CD4-positive, alpha-beta T cell (primary cell): Measurements from ENCODE around the gene EPHA4. TPM values are rescaled to one million over a fixed set of nuclear protein-coding genes. Genes with fewer than 3 reads are reported as not detected.
A peak's percentile ranks its signal among the peaks of the same experiment; 100 is the strongest.

Experiments used
- ATAC-seq: fragments of 200-7000 bp; cut with Tn5 transposase; one replicate; pipeline ENCODE4 v1.10.0; 2022; ENCODE audit warnings: mild to moderate bottlenecking; ENCODE audit not compliant: poor library complexity
- CTCF ChIA-PET: fragments of 350-600 bp; sonication (Branson Sonifier 250); formaldehyde crosslinking; loops from one replicate; lab custom pipeline; 2021; ENCODE audit warnings: antibody characterized with exemption, inconsistent platforms; lab: Charles Lee
- POLR2A ChIA-PET: fragments of 350-600 bp; sonication (Branson Sonifier 250); formaldehyde crosslinking; loops from one replicate; lab custom pipeline; 2021; ENCODE audit warnings: antibody characterized with exemption, inconsistent platforms; lab: Charles Lee
- DNase-seq, 14 experiments: peaks; one replicate each; pipeline ENCODE4 v3.0.0-alpha.2; 2013 to 2020; ENCODE audit warnings: mixed read lengths in 2 of 14
- H3K27ac ChIP-seq, 2 donors: one replicate each; pipeline versions ENCODE4 v1.5.1 to v1.7.0; 2013; ENCODE audit warnings: low read length in 2 of 2, low read depth in 1 of 2, mild to moderate bottlenecking in 1 of 2
- H3K27me3 ChIP-seq, 2 experiments: 1 replicate in 1 of 2; 2 replicates in 1 of 2; pipeline versions ENCODE4 v1.6.1 to v1.7.0; 2013; ENCODE audit warnings: low read length in 2 of 2, control low read depth in 1 of 2, mild to moderate bottlenecking in 1 of 2, moderate library complexity in 1 of 2; ENCODE audit not compliant: insufficient read depth in 2 of 2, control insufficient read depth in 1 of 2
- H3K36me3 ChIP-seq: one replicate; pipeline ENCODE4 v1.6.1; 2013; ENCODE audit warnings: low read length, control low read depth; ENCODE audit not compliant: insufficient read depth
- H3K4me1 ChIP-seq: one replicate; pipeline ENCODE4 v1.6.1; 2013; ENCODE audit warnings: low read length, control low read depth; ENCODE audit not compliant: insufficient read depth
- H3K4me3 ChIP-seq: one replicate; pipeline ENCODE4 v1.5.1; 2013; ENCODE audit warnings: mild to moderate bottlenecking, low read length, moderate library complexity
- H3K9me3 ChIP-seq, 2 experiments: 1 replicate in 1 of 2; 2 replicates in 1 of 2; pipeline versions ENCODE4 v1.6.1 to v1.7.0; 2013; ENCODE audit warnings: low read length in 2 of 2, mild to moderate bottlenecking in 2 of 2, control low read depth in 1 of 2, moderate library complexity in 1 of 2; ENCODE audit not compliant: control insufficient read depth in 1 of 2, insufficient read depth in 1 of 2
- H3K27ac Mint-ChIP-seq: one replicate; pipeline ENCODE4 v1.8.0; 2020; ENCODE audit warnings: mixed read lengths
- H3K27me3 Mint-ChIP-seq: one replicate; pipeline ENCODE4 v1.8.0; 2021; ENCODE audit warnings: mixed read lengths
- H3K36me3 Mint-ChIP-seq: one replicate; pipeline ENCODE4 v1.8.0; 2021; ENCODE audit warnings: low read depth, mixed read lengths
- H3K4me1 Mint-ChIP-seq: one replicate; pipeline ENCODE4 v1.8.0; 2021; ENCODE audit warnings: low read depth, mixed read lengths
- H3K4me3 Mint-ChIP-seq: one replicate; pipeline ENCODE4 v1.8.0; 2020; ENCODE audit warnings: mild to moderate bottlenecking, mixed read lengths
- H3K9me3 Mint-ChIP-seq: one replicate; pipeline ENCODE4 v1.8.0; 2020; ENCODE audit warnings: mixed read lengths
- intact Hi-C, 2 experiments: fragments of 100-400 bp; cut with DNase I in 1 of 2; cut with micrococcal nuclease in 1 of 2; formaldehyde crosslinking; loops; one replicate each; pipeline versions ENCODE4 v1.15.1 to v1.9.0; 2023 to 2025; cut with DNase I, micrococcal nuclease
- total RNA-seq, 174 experiments: library from RNA in 2 of 174; stranded (reverse) in 2 of 174; gene quantifications; one replicate each; pipeline ENCODE4 v1.2.3 and lab custom pipeline; 2021 to 2026
- TF ChIP-seq, protein P1 (sequence below): fragments of 200-600 bp; IDR thresholded peaks from one replicate; pipeline ENCODE4 v1.8.0; 2022; ENCODE audit warnings: antibody characterized with exemption, mild to moderate bottlenecking

EPHA4 gene
- total RNA-seq, 2 experiments from 2014 or later = 85.7 to 86.5 TPM

DNA sequence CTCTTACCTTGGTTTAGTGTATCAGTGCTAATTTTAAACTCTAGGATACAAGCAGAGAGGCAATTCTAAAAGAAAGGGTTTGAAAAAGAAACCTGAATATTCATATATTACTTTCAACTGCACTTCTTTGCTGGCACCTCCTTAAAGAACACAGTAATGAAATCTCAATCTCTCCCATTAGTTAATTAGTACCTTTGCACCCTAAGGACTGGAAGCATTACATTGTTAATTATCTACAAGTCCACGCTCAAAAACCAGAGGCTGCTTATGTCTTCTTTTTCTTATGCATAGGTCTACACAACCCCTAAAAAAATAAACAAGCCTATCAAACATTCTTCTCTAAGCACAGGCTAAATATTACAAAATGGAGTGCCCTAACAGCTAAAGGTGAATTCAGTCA lies 20.2 kb downstream of the EPHA4 start:
- Histone ChIP-seq H3K4me3 (no peak overlapping the region), H3K27me3 (no peaks in the 10 kb centered on the region), H3K4me1 (peaks cover 18% of the 10 kb centered on the region), H3K36me3 (no peaks in the 10 kb centered on the region), H3K9me3 (no peaks in the 10 kb centered on the region), H3K27ac (no peak overlapping the region)
- ATAC-seq (no peak), DNase-seq (no peak)
- Mint-ChIP-seq H3K4me3 (no peak overlapping the region), H3K4me1 (peaks cover 59% of the 10 kb centered on the region), H3K27me3 (no peaks in the 10 kb centered on the region), H3K9me3 (no peaks in the 10 kb centered on the region), H3K27ac (no peak overlapping the region), H3K36me3 (peaks cover 7% of the 10 kb centered on the region)
- intact Hi-C loops = no loop called here
- ChIA-PET CTCF (no interaction called here), POLR2A (no interaction called here)
- TF ChIP-seq, protein P1, sequence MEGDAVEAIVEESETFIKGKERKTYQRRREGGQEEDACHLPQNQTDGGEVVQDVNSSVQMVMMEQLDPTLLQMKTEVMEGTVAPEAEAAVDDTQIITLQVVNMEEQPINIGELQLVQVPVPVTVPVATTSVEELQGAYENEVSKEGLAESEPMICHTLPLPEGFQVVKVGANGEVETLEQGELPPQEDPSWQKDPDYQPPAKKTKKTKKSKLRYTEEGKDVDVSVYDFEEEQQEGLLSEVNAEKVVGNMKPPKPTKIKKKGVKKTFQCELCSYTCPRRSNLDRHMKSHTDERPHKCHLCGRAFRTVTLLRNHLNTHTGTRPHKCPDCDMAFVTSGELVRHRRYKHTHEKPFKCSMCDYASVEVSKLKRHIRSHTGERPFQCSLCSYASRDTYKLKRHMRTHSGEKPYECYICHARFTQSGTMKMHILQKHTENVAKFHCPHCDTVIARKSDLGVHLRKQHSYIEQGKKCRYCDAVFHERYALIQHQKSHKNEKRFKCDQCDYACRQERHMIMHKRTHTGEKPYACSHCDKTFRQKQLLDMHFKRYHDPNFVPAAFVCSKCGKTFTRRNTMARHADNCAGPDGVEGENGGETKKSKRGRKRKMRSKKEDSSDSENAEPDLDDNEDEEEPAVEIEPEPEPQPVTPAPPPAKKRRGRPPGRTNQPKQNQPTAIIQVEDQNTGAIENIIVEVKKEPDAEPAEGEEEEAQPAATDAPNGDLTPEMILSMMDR = no peak

DNA sequence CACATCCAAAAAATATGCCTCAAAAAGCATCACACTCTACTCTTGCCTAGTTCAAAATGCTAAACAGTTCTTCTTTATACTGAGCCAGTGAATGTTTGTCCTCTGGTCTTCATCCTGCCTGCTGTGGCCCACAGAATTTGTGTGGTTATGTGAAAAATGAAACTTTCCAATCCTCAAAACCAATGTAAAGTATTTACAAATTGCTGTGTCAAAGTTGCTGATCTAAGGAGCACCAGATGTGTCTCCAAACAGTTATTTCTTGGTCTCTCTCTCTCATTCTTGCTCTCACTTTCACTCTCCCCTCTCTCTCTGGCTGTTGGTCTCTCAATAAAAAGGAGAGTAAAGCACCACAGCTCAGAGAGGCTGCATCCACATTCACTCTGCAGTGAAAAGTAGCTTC lies 23.0 kb downstream of the EPHA4 start:
- TF ChIP-seq, protein P1 = no peak
- Histone ChIP-seq H3K9me3 (no peaks in the 10 kb centered on the region), H3K36me3 (no peaks in the 10 kb centered on the region), H3K4me3 (no peak overlapping the region), H3K4me1 (peaks cover 9% of the 10 kb centered on the region), H3K27me3 (no peaks in the 10 kb centered on the region), H3K27ac (no peak overlapping the region)
- ATAC-seq (no peak), DNase-seq (no peak)
- intact Hi-C loops = no loop called here
- Mint-ChIP-seq H3K36me3 (no peaks in the 10 kb centered on the region), H3K4me1 (peaks cover 43% of the 10 kb centered on the region), H3K9me3 (no peaks in the 10 kb centered on the region), H3K4me3 (no peak overlapping the region), H3K27ac (no peak overlapping the region), H3K27me3 (no peaks in the 10 kb centered on the region)
- ChIA-PET POLR2A (interaction anchor here (1.3 kb wide), 1 partner anchor 31 kb away, joined by 5 read pairs; no protein-coding TSS in a partner anchor), CTCF (no interaction called here)

DNA sequence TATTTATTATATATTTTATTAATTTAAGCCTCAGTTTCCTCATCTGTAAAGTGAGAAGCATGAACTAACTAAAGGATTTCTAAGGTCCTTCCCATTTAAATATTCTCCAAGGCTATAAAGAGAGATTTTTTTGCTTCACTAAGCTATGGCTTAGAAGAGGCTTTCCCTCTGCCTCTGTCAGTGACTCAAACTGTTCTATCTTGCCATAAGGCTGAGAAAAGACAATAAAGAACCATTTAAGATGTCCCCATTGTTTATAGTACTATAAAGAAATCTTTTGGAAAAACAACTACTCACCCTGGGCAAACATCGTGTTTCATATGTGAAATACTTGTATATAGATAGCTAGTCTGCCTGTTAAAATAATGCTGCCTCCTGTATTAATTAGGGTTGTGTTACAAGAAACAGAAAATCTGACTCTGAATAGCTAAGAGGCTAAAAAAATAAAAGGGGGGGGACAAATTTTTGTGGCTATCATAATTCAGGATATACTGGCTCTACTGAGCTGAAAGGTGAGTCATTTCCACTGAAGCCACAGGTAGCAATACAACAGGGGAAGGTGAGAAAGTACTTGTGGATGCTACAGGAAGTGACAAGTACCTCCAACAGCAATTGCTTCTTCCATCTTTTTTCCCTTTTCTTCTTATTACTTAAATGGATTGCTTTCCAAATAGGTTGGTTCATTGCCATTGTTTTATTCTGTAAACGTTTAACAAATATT lies 25.4 kb downstream of the EPHA4 start:
- peaks cover 5% of the 10 kb centered on the region for H3K4me1 ChIP-seq
- Mint-ChIP-seq H3K36me3 (no peaks in the 10 kb centered on the region), H3K27ac (no peak overlapping the region), H3K4me1 (peaks cover 23% of the 10 kb centered on the region), H3K4me3 (no peak overlapping the region), H3K27me3 (no peaks in the 10 kb centered on the region), H3K9me3 (no peaks in the 10 kb centered on the region)
- CTCF ChIA-PET = interaction anchor here (0.5 to 0.8 kb wide), 2 partner anchors 16 to 20 kb away, joined by 3 read pairs; no protein-coding TSS in a partner anchor
- H3K9me3 ChIP-seq = no peaks in the 10 kb centered on the region
- TF ChIP-seq, protein P1 = no peak
- no peak overlapping the region for H3K27ac ChIP-seq
- intact Hi-C loops = no loop called here
- H3K4me3 ChIP-seq = no peak overlapping the region
- POLR2A ChIA-PET = interaction anchor here (1.4 kb wide), 1 partner anchor 12 kb away, joined by 3 read pairs; no protein-coding TSS in a partner anchor
- no peaks in the 10 kb centered on the region for H3K36me3 ChIP-seq
- DNase-seq (peak in 2 of 14 experiments; percentile 40 to 51), ATAC-seq (peak; percentile 70)
- no peaks in the 10 kb centered on the region for H3K27me3 ChIP-seq
